Retinal pigment epithelial cell (primary cell): Measurements from ENCODE around the gene TRNP1.

Source experiments
- DNase-seq: peaks from one replicate; pipeline ENCODE4 v3.0.0-alpha.2; 2010; ENCODE audit warnings: low read depth
- H3K4me3 ChIP-seq: 2 replicates; pipeline ENCODE4 v1.5.1; 2011; ENCODE audit warnings: mild to moderate bottlenecking, low read length, control low read depth, moderate library complexity
- TF ChIP-seq, protein P1 (sequence below): conservative IDR thresholded peaks from 2 replicates; pipeline ENCODE4 v1.5.1; 2011; ENCODE audit warnings: low read depth, low read length, control low read depth, inconsistent platforms

TRNP1 gene

DNA sequence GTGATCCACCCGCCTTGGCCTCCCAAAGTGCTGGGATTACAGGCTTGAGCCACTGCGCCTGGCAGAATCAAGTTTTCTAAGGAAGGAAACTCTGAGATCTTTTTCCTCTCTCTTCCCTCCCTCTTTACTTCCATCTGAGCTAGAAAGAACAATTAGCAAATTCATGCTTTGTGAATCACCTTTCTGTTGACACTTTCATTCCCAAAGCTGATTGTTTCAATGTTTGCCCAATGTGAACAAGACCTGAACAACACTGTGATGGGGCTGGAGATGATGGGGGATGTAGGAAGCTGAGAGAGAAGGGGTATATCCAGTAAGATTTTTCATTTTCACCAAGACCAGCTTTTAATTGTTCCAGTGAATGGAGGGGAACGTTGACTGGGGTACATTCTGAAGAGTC lies 24.8 kb downstream of the TRNP1 start:
- DNase-seq: no peak
- TF ChIP-seq, protein P1, sequence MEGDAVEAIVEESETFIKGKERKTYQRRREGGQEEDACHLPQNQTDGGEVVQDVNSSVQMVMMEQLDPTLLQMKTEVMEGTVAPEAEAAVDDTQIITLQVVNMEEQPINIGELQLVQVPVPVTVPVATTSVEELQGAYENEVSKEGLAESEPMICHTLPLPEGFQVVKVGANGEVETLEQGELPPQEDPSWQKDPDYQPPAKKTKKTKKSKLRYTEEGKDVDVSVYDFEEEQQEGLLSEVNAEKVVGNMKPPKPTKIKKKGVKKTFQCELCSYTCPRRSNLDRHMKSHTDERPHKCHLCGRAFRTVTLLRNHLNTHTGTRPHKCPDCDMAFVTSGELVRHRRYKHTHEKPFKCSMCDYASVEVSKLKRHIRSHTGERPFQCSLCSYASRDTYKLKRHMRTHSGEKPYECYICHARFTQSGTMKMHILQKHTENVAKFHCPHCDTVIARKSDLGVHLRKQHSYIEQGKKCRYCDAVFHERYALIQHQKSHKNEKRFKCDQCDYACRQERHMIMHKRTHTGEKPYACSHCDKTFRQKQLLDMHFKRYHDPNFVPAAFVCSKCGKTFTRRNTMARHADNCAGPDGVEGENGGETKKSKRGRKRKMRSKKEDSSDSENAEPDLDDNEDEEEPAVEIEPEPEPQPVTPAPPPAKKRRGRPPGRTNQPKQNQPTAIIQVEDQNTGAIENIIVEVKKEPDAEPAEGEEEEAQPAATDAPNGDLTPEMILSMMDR: no peak
- H3K4me3 ChIP-seq: no peak overlapping the region

DNA sequence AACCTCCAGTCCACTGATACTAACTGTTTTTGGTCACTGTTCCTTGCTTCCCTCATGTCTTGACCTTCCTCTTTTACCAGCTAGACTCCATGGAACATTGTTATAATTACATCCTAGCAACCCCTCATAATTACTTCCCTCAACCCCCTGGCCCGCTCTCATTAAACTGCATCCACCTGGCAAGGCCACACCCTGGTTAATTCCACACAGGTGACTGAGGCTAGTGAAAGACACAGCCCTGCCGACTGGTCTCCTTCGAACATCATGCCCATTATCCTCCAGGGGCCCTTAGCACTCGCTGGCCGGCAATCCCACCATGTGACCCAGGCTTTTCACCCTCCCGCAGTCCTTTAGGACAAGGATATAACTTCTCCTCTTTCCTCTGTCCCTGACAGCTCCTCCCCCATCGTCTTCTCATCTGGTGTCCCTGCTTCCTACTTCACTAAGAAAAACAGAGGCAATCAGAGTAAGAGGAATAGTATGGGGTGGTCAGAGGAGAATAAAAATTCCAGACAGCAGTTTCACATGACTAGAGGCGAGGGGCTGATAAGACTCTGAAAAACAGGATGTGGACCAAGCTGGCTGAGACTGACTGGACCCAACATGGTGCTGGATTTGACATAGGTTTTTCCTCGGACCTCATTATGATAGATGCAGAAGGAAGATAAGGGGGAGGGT lies 28.0 kb downstream of the TRNP1 start:
- TF ChIP-seq, protein P1: no peak
- H3K4me3 ChIP-seq: no peak overlapping the region
- no peak for DNase-seq

DNA sequence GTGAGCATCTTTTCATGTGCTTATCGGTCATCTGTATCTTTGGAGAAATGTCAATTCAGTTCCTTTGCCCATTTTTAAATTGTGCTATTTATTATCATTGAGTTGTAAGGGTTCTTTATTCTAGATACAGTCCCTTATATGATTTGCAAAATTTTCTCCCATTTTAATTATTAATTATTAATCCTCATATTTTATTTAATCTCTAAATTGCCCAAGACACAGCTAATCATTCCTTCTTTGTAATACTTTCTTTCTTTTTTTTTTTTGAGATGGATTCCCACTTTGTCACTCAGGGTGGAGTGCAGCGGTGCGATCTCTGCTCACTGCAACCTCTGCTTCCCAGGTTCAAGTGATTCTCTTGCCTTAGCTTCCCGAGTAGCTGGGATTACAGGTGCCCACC lies 32.2 kb downstream of the TRNP1 start:
- no peak for DNase-seq
- H3K4me3 ChIP-seq: no peak overlapping the region
- TF ChIP-seq, protein P1: no peak

DNA sequence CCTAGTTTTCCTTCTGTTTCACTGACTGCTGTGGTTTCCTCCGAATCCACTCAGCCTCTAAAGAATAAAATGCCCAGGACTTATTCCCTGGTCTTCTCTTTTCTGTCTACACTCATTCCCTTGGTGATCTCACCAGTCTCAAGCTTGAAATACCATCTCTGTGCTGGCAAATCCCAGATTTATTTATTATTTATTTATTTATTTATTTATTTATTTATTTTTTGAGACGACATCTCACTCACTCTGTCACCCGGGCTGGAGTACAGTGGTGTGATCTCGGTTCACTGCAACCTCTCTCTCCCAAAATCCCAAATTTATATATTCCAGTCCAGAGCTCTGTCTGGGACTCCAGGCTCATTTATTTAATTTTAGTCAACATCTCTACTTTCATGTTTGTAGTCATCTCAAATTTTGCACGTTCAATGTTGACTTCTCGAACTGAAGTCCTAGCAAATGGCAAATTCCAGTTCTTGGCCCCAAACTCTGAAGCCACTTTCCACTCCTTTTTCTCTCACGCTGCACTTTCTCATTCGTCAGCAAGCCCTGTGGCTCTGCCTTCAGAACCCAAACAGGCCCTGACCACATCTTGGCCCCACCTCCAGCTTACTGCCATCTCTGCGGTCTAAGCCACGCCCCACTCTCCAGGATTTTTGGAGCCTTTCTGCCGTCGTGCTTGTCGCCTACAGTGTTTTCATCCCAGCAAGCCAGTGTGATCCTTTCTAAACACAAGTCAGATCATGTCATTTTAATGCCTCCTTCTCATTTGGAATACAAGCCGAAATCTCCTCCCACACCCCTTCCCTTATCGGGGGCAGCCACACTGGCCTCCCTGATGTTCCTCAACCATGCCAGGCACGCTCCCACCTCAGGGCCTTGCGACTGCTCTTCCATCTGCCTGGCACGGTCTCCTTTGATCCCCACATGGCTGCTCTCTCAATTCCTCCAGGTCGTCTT lies 33.4 kb downstream of the TRNP1 start:
- H3K4me3 ChIP-seq: no peak overlapping the region
- peak; percentile 48 for DNase-seq
- TF ChIP-seq, protein P1: no peak

DNA sequence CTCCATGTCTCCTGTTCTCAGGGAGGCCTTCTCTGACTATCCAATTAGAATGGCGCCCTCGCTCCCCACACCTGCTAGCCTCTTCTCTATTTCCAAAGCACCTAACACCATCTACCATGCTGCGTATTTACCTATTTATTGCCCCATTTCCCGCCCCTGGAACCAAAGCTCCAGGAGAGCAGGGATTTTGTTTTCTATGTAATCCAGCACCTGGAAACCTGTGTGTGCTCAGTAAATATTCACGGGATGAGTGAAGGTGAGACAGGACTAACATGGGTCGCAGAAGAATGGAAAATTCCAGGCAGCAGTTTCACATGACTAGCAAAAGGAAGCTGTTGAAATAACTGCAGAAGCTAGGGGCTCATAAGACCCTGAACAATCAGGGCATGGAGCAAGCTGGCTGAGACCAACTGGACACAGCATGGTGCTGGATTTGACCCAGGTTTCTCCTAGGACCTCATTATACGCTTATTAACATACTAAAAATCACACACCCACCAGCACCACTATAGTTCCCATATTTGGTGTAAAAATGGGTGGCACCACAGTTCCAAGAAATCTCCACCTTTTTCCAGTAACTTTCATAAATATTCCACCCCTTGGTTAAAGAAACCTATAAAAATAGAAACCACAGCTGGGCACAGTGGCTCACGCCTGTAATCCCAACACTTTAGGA lies 34.2 kb downstream of the TRNP1 start:
- DNase-seq: no peak
- TF ChIP-seq, protein P1: no peak

DNA sequence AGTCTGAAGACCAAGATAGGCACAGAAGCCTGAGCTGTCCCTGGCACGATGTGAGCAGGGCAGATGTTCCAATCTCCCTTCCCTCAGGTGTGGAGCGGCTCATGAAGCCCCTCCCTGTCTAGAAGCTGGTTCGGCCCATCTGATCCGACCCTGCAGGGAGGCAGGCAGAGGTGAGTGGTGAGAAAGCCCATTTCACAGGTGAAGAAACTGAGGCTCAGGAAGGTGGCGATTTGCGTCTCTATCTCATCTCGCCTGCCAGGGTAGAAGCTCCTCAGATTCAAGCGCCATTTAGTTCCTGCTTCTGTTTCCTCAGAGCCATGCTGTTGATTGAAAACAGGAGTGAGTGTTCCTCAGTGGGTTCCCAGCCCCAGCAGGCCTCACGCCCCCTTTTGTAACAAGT lies 36.0 kb downstream of the TRNP1 start:
- TF ChIP-seq, protein P1: no peak
- DNase-seq: no peak

More for the DNA sequence above, 34.2 kb downstream of the TRNP1 start:
- no peak overlapping the region for H3K4me3 ChIP-seq

More for the DNA sequence above, 36.0 kb downstream of the TRNP1 start:
- H3K4me3 ChIP-seq: no peak overlapping the region
